GM21723 (cell line): ENCODE measurements around the gene CCNC.

ENCODE experiments used
- ATAC-seq: cut with Tn5 transposase; IDR thresholded peaks from one replicate; pipeline ENCODE4 v1.9.1; 2021; ENCODE audit warnings: mild to moderate bottlenecking, moderate library complexity; ENCODE audit not compliant: unreplicated experiment

The CCNC gene, protein sequence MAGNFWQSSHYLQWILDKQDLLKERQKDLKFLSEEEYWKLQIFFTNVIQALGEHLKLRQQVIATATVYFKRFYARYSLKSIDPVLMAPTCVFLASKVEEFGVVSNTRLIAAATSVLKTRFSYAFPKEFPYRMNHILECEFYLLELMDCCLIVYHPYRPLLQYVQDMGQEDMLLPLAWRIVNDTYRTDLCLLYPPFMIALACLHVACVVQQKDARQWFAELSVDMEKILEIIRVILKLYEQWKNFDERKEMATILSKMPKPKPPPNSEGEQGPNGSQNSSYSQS

DNA sequence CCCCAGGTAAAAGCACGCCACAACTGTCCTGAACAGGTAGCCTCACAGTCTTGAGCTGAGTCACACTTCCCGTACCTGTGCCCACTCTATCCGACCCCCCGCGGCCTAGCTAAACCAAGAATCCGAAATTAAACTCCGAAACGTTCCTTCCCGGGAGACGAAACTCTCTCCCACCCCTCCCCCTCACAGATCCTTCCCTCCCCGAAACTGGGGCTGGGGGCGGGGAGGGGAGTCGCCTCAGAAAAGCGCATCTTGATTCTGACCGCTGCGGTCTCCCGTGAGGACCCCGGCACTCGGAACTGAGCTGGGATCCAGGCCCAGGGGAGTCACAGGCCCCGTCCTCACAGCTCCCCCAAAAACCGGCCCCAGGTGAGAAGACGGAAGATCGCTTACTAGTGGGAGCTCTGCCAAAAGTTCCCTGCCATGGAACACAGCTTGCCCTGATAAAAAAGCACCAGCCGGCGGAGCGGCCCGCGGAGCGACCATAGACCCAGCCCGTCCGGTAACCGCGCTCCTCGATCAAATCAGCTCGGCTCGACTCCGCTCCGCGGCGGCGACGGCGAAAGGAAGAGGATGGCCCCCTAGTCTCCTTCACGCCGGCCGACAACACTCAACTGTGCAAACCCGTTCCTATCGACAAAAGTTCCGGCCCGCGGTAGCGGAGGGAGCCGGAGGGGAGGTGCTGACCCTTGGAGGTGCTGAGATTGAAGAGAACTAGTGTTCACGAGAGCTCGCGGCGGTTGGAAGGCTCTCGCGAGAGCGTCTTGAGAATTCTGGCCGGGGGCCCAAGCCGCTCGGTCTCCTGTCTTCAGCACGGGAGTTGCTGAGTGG is at the start of gene CCNC:
Gene CCNC, minus strand, starts transcription at position 558 of the 831 bp plus-strand sequence. Its CDS starts 133 bp downstream, at position 425.
- ATAC-seq: peak; percentile 98

DNA sequence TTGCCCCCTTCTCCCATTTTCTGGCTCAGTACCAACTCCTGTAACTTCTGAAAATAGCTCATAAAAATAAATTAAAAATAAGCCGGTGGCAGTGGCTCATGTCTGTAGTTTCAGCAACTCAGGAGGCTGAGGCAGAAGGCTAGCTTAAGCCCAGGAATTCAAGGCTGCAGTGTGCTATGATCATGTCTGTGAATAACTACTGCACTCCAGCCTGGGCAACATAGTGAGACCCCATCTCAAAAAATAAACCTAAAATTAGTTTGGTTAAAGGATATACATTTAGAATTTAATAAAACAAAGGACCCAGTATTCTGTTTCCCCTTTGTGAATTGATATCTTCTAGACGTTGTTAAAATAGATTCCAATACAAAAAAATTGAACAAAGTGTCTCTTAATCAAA is 48.7 kb upstream of the CCNC start:
- ATAC-seq: no peak

DNA sequence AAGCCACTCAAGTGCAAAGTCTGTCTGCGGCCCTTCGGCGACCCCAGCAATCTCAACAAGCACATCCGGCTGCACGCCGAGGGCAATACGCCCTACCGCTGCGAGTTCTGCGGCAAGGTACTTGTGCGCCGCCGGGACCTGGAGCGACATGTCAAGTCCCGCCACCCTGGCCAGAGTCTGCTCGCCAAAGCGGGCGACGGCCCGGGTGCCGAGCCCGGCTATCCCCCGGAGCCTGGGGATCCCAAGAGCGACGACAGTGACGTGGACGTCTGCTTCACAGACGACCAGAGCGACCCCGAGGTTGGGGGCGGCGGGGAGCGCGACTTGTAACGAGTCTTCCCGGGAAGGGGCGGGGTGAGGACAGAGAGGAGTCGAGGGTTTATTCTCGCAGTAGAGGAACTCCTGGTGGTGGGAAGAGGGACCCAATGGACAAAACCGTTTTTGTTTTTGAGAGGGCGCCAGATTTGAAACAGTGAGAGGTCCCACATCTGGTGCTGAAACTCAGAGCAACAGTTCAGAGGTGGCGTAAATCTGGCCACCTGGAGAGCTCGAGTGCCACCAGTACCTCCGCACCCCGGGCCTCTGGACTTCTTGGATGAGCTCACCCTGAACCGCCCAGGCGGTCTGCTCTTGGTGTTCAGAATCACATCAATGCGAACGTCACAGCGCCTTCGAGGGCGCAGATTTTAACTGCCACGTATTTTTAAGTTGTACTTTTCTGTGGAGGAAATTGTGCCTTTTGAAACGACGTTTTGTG is 46.1 kb upstream of the CCNC start:
- peak; percentile 18 for ATAC-seq

DNA sequence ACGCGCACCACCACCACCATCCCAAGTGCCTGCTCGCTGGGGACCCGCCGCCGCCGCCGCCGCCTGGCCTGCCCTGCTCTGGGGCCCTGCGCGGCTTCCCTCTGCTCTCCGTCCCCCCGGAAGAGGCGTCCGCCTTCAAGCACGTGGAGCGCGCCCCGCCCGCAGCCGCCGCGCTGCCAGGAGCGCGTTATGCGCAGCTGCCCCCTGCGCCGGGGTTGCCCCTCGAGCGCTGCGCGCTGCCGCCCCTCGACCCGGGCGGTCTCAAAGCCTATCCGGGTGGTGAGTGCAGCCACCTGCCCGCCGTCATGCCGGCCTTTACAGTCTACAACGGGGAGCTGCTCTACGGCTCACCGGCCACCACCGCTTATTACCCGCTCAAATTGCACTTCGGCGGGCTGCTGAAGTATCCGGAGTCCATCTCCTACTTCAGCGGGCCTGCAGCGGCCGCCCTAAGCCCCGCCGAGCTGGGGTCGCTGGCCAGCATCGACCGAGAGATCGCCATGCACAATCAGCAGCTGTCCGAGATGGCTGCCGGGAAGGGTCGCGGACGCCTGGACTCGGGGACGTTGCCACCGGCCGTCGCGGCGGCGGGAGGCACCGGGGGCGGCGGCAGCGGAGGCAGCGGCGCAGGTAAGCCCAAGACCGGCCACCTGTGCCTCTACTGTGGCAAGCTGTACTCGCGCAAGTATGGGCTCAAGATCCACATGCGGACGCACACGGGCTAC is 45.4 kb upstream of the CCNC start:
- ATAC-seq: peak; percentile 66

DNA sequence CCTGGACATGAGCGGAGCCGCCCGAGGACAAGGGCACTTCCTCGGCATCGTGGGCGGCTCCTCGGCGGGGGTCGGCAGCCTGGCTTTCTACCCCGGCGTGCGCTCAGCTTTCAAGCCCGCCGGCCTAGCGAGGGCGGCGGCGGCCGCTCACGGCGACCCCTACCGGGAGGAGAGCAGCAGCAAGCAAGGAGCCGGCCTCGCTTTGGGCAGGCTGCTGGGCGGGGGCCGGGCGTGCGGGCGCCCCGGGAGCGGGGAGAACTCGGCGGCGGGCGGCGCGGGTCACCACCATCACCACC is 44.9 kb upstream of the CCNC start:
- ATAC-seq: peak; percentile 49

DNA sequence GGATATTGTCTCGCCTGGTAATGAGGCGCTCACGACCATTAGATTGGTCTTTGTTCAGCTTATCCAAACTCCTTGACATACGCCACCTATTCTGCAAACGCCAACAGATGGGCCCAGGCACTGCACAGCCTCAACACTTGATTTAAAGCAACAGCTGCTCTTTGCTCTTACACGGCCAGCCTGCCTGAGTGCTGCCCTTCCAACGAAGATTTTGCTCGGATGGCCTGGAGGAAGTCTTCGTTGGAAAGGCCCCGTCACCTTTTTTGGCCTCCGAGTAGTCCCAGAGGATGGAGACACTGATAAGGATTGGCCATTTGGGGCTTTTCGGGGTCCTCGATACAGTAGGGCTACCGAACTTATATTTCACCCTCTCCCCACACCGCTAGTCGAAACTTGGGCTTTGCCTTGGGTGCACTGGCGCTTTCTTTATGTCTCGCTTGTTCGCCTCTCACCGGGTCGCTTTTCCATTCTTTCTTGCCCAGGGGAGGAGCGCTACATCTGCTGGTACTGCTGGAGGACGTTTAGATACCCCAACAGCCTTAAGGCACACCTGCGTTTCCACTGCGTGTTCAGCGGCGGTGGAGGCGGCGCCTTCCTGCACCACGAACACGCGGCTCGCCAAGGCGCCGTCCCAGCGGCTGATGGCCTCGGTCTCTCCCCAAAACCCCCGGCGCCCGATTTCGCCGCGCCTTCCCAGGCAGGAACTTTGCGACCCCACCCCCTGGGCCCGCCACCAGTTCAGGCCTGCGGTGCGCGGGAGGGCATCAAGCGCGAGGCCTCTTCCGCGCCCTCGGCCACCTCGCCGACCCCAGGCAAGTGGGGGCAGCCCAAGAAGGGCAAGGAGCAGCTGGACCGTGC is 44.3 kb upstream of the CCNC start:
- ATAC-seq: peak; percentile 8

DNA sequence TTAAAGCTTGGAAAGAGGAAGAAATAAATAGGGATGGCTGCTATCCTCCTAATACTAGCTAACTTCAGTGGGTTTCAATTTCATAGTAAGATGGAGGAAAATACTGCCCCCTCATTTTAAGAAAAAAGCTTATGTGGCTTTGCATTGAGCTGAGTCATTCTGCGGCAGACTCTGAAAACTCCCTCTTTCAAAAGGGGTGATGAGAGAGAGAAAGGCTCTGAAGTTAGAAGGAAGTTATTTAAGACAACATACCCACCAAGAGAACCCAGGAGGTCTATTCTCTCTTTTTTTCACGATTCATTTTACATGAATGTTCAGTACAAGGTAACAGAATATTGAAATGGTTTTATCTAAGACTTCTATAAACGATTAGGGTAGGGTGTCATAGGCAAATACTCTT is 42.7 kb upstream of the CCNC start:
- peak; percentile 64 for ATAC-seq

DNA sequence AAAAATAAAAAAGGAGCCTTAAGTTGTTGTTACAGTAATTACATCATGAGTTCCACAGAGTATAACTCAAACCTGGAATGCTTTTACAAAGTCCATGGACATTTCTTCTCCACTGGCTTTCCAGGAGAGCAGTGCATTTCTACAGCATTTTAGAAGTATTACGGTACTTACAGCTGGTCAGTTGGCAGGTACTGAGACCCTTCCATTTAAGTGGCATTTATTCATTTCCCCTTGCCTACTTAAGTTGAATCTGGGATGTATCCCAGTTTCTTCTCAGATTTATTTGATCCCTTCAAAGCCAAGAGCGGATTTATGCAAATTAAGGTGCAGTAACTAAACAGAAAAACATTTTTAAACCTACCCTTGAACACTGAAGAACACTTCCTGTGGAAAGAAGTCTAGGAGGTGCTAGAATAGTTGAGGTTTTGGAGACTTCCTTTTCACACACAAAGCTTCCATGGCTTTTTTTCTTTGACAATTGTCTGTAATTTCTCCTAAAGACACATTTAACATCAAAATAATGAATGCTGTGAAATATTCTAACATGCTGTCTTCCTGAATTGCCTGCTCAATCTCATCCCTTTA is 41.5 kb upstream of the CCNC start:
- ATAC-seq: no peak

DNA sequence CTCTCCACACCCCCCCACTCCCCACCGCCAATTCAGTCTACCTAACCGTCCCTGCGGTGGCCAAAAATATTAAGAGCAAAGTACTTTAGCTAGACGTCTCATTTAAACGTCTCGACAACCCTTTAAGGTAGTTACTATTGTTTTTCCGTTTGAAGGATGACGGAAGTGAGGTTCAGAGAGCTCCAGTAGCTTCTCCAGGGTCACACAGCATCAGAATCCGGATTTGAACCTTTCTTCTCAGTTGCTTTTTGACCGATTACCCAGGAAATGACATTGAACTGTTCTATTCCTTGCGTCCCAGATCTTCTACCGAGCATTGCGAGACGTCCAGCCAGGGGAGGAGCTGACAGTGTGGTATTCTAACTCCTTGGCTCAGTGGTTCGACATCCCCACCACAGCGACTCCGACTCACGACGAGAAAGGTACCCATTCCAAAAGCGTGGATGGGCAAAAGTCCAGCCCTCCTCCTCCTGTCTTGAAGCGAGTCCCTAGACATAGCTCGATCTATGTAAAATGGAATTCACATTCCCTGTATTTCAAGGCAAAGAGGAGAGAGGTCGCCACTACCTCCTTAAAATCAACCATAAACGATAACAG is 40.5 kb upstream of the CCNC start:
- ATAC-seq: no peak

DNA sequence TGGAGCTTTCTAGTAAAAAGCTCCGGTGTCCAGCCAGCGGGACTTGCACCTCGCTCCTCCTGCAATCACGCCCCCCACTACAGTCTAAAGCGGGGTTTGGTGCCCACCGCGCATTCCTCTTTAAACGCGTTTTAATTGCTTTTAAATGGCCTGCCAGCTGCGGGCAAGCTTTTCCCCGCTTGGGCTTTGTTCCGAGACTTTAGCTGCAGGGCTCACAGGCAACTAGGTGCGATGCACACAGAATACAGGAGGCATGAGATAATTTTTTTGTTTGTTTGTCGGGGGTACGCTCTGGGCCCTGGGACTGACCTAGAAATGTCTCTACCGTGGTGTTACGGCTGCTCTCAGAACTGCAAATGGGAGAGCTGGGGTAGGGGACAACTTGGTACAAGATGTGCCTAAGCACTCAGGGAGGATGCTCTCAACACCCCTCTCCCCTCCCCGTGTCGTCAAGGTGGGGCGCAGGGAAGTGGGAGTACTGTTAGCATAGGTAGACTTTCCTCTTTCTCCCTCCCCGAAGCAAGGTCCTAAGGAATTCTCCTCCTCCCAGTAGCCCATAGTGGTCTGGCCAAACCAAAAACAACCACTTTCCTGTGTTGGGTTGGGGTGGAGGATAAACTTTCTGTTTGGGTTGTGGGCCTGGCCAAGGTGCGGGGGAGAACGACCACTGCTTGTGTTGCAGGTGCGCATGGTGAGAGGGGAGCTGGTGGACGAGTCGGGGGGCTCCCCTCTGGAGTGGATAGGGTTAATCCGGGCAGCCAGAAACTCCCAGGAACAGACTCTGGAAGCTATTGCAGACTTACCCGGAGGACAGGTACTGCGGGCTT is 39.8 kb upstream of the CCNC start:
- no peak for ATAC-seq

DNA sequence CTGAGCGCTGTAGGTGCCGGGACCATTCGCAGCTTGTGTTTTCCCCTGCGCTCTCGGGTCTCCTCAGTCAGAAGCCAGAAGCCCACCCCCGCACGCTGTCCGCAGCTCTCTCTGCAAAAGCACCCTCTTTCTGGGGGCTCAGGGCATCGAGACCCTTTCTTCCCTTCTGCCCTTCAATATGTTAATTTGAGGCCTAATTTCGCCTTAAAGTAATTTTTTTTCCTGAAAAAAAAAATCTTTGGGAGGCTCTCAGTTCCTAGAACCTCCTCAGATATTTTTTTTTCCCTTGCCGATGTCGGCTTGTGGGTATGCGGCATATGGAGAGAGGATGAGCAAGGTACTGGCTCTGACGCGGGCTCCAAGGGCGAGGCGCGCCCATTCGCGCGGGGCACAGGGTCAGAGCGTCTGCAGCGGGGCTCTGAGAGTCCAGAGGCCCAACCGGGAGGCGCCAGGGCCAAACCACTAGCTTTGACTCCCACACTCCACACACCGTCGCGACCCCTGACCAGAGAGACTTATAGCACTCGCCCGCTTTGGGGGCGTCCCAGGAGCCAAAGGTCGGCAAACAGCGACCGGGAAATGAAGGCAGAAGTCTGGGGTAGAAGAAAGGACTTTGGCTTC is 39.1 kb upstream of the CCNC start:
- ATAC-seq: no peak

DNA sequence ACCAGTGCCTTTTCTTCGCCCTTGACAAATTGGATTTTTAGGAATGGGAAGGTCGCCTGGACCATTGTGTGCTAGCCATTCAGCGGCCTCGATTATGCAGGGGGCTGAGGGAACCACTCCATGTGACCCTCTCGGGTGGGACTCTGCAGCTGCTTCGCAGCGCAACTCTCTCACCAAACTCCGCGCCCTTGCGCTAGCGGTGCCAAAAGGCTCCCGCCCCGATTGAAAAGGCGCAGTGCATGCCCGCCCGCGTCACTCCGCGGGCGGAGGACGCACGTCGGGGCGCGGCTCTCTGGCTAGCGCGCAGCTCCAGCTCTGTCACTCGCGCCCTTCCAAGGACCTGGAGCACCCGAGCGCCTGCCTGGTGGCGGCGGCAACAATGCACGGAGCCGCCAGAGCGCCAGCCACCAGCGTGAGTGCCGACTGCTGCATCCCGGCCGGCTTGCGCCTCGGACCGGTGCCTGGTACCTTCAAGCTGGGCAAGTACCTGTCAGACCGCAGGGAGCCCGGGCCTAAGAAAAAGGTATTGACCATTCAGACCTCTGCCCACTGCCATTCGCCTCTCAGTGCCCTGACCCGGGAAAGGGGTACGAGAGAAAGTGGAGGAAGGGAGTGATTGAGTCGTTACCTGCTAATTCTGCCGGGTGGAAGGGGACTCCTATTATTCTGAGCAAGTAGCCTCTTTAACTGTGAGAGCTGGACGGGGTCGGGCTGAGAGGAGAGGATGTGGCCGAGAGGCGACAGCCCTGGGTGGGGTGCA is 38.4 kb upstream of the CCNC start, which contains the start of gene PRDM13:
Gene PRDM13, plus strand, starts transcription at position 178 of the 760 bp plus-strand sequence. Its CDS starts 202 bp downstream, at position 380.
- no peak for ATAC-seq

DNA sequence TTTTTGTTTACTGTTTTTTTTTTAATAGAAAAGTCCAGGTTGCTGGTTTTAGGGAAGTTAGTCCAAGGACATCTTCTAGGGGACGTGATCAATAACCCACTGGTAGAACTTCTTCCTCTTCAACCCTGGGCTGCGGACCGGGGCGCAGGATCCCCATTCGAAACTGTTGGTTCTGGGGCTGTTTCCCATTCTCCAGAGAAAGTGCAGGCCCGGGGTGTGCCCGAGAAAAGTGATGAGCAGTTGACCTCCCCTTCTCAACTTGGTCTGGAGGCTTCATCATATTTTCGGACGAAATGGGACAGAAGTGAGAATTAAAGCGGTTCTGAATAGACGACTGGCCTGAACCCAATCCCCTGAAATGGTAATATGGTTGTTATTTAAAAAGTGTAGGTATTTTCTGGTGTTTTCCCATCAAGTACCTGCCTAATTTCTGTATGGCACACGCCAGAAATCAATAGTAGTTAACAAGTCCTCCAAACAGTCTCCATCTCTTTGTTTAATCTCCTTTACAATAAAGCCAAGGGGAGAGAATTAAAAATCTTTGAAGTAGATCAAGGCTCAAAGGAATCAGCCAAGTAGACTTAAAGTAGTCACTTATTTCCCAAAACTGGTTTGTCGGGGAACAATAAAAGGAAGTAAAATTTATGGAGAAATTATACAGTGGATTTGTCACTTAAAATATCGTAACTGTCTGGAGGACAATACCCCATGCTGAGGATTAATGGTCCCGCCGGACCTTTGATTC is 37.6 kb upstream of the CCNC start:
- ATAC-seq: no peak

DNA sequence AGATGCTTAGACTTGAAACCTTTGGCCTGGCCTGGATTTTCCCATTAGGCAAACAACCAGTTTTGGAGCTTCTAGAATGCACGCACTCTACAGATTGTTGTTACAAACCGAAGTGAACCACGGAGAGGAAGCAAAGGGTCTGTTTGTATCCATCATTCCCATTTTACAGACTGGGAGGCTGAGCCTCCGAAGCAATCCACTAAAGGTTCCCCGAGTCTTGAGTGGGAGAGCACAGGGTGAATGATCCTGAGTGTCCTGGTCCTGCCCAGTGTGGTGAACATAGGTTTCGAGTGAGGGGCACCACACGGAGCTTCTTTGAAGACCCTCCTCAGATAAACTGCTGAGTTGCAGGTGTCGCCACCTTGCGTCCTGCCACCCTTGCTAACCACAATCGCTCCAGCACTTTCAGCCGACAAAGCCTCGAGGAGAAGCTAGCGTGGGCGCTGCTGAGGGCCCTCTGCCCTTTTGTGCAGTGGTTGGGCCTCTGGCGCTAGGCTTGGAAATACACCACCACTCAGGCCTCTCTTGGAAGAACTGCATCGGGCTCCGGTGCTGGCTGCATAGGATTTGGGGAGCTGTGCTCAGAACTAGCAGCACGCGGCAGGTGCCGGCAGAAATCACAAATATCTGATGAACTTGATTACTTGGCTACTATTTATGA is 36.7 kb upstream of the CCNC start:
- ATAC-seq: no peak

DNA sequence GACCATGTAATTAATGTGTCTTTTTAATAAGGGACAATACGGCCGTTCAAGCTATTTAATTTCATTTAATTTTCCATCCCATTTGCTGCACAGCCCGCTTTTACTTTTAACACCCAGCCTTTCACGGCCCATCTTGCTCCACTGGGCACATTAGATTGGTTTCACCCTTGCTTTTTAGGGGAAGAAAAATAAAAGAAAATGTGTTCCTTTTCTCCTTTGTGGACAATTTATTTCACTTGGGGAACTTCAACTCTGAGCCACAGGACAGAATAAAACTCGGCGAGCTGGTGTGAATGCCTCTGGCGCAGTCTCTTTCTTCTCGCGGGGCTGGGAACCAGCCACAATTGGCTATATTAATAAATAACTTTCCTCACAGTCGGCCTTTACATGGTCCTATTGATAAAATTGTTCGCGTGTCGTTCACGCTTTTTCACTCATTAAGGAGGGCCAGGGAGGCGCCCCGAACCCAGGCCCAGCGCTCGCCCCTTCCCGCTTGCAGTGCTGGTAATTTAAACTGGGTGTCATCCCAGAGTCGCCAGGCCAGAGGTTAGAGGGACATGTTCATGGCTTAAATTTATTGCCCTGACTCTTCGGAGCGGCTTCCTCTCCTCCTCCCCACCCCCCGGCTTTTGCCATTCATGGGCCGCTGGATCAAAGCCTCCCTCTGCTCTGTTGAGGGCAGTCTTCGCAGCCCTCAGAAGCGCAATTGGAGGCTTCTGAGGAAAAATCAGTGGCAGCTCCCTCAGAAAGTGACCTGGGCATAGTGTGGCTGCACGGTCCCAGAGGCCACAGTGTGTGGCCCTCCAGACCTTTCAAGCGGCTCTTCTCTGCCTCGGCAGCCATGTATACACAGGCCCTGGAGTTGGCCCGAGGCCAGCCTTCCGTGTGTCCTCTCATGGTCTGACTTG is 36.0 kb upstream of the CCNC start:
- ATAC-seq: no peak
